ENCODE results near the gene OCA2.
"Not testable (repeated sequence)": the region's sequence is repeated elsewhere in the genome, so short reads cannot be mapped to it uniquely, and the experiment has no call there.

GRCh38 chr15:28008175-28008574 is 90.9 kb downstream of the OCA2 start:
- TF ChIP-seq YY1 (IDR thresholded peaks at IDR 0.05; ENCODE audit: insufficient read depth, insufficient read length); ZNF274 (IDR thresholded peaks at IDR 0.05; ENCODE audit: low read depth, low read length); SUZ12 (IDR thresholded peaks at IDR 0.05; ENCODE audit: extremely low read depth, insufficient read depth, insufficient read length): not testable (repeated sequence)

Measured in NT2/D1 (cell line).